ENCODE results near the gene PIK3R6.

Gene PIK3R6

DNA sequence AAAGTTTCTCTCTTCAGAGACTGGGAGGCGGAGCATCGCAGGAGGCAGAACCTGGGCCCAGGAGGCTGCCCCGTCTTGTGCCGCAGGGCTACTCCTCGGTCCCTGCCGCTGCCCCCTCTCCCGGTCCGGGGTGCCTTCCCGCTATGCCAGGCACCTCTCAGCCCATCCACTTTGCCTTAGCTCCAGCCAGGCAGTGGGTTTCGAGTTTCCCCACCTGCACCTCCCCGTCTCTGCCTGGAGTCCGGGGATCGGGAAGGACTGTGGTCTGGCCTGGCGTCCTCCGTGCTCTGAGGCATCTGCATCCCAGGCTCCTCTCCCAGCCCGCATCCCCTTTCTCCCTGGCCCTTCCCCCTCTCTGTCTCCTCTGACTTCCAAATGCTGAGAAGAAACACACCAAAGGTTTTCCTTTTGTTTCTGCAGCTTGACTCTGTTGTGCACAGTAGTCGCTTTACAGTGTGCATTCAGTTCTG is 26.8 kb upstream of the PIK3R6 start:
- H3K4me3 ChIP-seq (ENCODE audit: low read length): no peak overlapping the region
- DNase-seq (ENCODE audit: low read depth): no peak
- TF ChIP-seq, protein P1, sequence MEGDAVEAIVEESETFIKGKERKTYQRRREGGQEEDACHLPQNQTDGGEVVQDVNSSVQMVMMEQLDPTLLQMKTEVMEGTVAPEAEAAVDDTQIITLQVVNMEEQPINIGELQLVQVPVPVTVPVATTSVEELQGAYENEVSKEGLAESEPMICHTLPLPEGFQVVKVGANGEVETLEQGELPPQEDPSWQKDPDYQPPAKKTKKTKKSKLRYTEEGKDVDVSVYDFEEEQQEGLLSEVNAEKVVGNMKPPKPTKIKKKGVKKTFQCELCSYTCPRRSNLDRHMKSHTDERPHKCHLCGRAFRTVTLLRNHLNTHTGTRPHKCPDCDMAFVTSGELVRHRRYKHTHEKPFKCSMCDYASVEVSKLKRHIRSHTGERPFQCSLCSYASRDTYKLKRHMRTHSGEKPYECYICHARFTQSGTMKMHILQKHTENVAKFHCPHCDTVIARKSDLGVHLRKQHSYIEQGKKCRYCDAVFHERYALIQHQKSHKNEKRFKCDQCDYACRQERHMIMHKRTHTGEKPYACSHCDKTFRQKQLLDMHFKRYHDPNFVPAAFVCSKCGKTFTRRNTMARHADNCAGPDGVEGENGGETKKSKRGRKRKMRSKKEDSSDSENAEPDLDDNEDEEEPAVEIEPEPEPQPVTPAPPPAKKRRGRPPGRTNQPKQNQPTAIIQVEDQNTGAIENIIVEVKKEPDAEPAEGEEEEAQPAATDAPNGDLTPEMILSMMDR (conservative IDR thresholded peaks at IDR 0.05; ENCODE audit: low read depth, low read length): no peak

DNA sequence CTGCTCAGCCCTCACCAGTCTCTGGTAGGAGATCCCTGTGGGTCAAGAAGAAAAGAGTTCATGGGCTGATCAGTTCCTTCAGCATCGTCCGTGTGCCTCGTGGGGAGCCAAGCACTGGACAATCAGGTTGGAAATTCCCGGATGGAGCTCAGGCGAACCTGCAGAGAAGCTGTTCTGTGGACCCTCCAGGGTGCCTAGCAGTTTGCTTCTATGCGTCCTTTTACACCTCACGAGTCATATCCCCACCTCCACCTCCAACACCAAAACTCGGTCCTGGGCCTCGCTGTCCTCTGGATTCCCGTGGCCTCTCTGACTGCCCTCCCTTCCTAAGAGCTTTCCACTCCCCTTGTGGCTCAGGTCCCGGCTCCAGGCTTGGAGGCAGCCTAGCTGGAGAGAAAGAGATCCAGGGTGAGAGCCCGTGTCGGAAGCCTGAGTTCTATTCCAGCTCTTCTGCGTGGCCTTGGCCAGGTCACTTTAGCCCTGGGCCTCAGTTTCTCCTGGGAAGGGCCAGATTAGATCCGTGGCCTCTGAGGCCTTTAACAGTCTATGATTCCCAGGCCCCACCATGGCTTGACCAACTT is 26.2 kb upstream of the PIK3R6 start:
- no peak overlapping the region for H3K4me3 ChIP-seq (ENCODE audit: low read length)
- TF ChIP-seq, protein P1 (conservative IDR thresholded peaks at IDR 0.05; ENCODE audit: low read depth, low read length): no peak
- DNase-seq (ENCODE audit: low read depth): no peak

DNA sequence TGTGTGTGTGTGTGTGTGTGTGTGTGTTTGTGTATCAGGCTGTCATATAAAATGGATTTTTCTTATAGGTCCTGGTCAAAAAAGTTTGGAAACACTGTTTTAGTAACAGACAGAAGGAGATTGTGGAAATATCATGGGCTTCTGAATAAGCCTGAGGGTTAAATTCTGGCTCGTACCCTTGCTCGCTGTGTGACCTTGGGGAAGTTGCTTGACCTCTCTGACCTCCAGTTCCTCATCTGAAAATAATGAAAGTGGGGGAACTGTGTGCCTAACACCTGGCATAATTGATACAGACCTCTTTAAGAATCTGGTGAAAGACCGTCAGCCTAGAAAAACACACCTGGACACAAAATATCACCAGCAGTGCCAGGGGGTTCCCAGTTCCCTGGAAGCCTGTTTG is 25.6 kb upstream of the PIK3R6 start:
- TF ChIP-seq, protein P1 (conservative IDR thresholded peaks at IDR 0.05; ENCODE audit: low read depth, low read length): no peak
- H3K4me3 ChIP-seq (ENCODE audit: low read length): no peak overlapping the region
- no peak for DNase-seq (ENCODE audit: low read depth)

DNA sequence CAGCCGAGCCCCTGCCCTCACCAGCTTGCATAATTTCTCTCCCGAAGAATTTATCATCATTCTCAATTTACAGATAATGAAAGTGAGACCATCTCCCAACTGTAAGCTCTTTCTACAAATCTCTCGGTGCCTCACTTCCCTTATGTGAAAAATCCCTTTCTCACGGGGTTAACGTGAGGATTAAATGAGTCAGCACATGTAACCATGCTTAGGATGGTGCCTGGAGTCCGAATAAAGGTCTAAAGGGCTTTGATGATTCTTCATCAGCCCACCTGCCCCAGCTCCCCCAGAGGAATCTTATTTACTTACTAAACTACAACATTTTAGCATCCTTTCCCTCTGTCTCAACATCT is 24.8 kb upstream of the PIK3R6 start:
- no peak overlapping the region for H3K4me3 ChIP-seq (ENCODE audit: low read length)
- no peak for DNase-seq (ENCODE audit: low read depth)
- TF ChIP-seq, protein P1 (conservative IDR thresholded peaks at IDR 0.05; ENCODE audit: low read depth, low read length): no peak

DNA sequence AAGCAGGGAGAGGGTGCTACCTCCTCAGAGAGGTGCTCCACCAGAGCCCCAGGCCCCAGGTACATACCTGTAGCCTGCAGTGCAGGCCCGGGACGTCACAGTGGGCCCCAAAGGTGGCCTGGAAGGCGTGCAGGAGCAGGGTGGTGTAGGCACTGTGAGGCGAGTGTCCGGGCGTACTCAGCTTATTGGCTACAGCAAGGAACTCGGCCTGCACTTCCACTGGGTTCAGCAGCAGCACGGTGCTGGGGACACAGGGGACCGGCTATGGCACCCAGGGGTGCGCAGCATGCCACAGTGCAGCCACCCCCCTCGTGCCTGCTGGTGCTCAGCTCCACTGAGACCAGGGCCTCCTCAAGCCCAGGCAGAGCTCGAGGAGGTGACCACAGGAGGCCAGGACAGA is 23.2 kb upstream of the PIK3R6 start:
- no peak overlapping the region for H3K4me3 ChIP-seq (ENCODE audit: low read length)
- DNase-seq (ENCODE audit: low read depth): no peak
- TF ChIP-seq, protein P1 (conservative IDR thresholded peaks at IDR 0.05; ENCODE audit: low read depth, low read length): no peak

DNA sequence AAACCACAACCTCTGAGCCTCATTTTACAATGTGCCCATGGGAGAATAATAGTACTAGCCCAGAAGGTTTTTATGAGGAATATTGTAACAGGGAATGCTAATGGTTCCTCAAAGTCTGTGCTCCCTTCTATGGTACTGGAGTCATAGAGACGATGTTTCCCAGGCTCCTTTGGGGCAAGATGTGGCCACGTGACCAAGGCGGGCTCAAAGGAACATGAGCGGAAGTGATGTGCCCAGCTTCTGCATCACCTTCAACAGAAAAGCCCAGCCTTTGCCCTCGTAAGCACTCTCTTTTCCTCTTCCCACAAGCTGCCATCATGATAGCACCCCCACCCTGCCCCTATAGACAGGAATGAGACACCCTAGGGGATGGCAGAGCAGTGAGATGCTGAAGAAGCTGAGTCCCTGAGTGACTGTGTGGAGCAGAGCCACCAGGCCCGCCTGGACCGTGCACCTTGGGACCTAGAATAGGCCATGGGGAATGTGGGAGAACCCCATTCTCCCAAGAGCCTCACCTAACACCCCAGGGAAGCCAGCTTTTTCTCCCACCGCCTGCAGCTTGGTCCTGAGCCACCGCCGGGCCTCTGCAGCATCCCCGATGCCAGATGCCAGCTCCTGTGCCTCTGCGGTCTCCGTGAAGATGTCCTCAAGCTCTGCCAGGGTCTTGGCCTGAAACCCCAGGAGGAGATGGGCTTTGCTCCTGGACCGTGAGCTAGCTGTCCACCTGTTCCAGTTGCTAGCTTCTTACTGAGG is 22.2 kb upstream of the PIK3R6 start:
- TF ChIP-seq, protein P1 (conservative IDR thresholded peaks at IDR 0.05; ENCODE audit: low read depth, low read length): no peak
- no peak overlapping the region for H3K4me3 ChIP-seq (ENCODE audit: low read length)
- no peak for DNase-seq (ENCODE audit: low read depth)
